ENCODE results near the gene CDC42BPG. TPM values are rescaled to one million over a fixed set of nuclear protein-coding genes. Genes with fewer than 3 reads are reported as not detected.

Gene CDC42BPG
- total and polyA plus RNA-seq, 9 of the 15 experiments (the other 6 are each of a cell fraction or from before 2014, with no cell fraction given), result 0.04 to 8.8 (median 2.1) TPM

GRCh38 chr11:64888729-64889511, 44.5 kb upstream of the CDC42BPG start (continued):
- TF ChIP-seq CXXC5 (CRISPR knock-in tag; IDR thresholded peaks at IDR 0.05) (peak; percentile 94), CREM (IDR thresholded peaks at IDR 0.05; ENCODE audit: low read depth) (peak; percentile 81), ZNF282 (CRISPR knock-in tag; IDR thresholded peaks at IDR 0.05) (no peak), ZNF24 (IDR thresholded peaks at IDR 0.05) (no peak), BRF1 (IDR thresholded peaks at IDR 0.05; ENCODE audit: borderline replicate concordance, extremely low read depth, insufficient read length) (no peak), NR2C2 (CRISPR knock-in tag; IDR thresholded peaks at IDR 0.05) (no peak), NR2C2 (tag; IDR thresholded peaks at IDR 0.05) (peak; percentile 21; the same call in 1 of the 2 replicates), MEF2D (tag; conservative IDR thresholded peaks at IDR 0.05; ENCODE audit: low read depth) (peak; percentile 40), DACH1 (IDR thresholded peaks at IDR 0.05; ENCODE audit: partially characterized antibody) (peak; percentile 22), ZBTB26 (CRISPR knock-in tag; IDR thresholded peaks at IDR 0.05) (peak; percentile 53; the same call in 1 of the 2 replicates), ZNF644 (tag; IDR thresholded peaks at IDR 0.05; ENCODE audit: low read depth) (0 out of 2 replicates have a peak, but pooled peaks have one; percentile 33), ZNF668 (CRISPR knock-in tag; IDR thresholded peaks at IDR 0.05) (no peak), CBFA2T3 (IDR thresholded peaks at IDR 0.05) (peak; percentile 99), CSDE1 (IDR thresholded peaks at IDR 0.05) (no peak), ARID1B (IDR thresholded peaks at IDR 0.05) (peak; percentile 99), ZNF277 (CRISPR knock-in tag; IDR thresholded peaks at IDR 0.05; ENCODE audit: borderline replicate concordance) (no peak), ZNF766 (CRISPR knock-in tag; conservative IDR thresholded peaks at IDR 0.05) (peak; percentile 61)
- TF ChIP-seq, protein P1, sequence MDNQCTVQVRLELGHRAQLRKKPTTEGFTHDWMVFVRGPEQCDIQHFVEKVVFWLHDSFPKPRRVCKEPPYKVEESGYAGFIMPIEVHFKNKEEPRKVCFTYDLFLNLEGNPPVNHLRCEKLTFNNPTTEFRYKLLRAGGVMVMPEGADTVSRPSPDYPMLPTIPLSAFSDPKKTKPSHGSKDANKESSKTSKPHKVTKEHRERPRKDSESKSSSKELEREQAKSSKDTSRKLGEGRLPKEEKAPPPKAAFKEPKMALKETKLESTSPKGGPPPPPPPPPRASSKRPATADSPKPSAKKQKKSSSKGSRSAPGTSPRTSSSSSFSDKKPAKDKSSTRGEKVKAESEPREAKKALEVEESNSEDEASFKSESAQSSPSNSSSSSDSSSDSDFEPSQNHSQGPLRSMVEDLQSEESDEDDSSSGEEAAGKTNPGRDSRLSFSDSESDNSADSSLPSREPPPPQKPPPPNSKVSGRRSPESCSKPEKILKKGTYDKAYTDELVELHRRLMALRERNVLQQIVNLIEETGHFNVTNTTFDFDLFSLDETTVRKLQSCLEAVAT (IDR thresholded peaks at IDR 0.05), result 0 out of 4 replicates have a peak, but pooled peaks have one; percentile 34 to 49
- TF ChIP-seq, protein P2, sequence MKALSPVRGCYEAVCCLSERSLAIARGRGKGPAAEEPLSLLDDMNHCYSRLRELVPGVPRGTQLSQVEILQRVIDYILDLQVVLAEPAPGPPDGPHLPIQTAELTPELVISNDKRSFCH (CRISPR knock-in tag; IDR thresholded peaks at IDR 0.05), result no peak
- TF ChIP-seq, protein P2 (tag; IDR thresholded peaks at IDR 0.05), result peak; percentile 79; the same call in 1 of the 2 replicates
- TF ChIP-seq, protein P3, sequence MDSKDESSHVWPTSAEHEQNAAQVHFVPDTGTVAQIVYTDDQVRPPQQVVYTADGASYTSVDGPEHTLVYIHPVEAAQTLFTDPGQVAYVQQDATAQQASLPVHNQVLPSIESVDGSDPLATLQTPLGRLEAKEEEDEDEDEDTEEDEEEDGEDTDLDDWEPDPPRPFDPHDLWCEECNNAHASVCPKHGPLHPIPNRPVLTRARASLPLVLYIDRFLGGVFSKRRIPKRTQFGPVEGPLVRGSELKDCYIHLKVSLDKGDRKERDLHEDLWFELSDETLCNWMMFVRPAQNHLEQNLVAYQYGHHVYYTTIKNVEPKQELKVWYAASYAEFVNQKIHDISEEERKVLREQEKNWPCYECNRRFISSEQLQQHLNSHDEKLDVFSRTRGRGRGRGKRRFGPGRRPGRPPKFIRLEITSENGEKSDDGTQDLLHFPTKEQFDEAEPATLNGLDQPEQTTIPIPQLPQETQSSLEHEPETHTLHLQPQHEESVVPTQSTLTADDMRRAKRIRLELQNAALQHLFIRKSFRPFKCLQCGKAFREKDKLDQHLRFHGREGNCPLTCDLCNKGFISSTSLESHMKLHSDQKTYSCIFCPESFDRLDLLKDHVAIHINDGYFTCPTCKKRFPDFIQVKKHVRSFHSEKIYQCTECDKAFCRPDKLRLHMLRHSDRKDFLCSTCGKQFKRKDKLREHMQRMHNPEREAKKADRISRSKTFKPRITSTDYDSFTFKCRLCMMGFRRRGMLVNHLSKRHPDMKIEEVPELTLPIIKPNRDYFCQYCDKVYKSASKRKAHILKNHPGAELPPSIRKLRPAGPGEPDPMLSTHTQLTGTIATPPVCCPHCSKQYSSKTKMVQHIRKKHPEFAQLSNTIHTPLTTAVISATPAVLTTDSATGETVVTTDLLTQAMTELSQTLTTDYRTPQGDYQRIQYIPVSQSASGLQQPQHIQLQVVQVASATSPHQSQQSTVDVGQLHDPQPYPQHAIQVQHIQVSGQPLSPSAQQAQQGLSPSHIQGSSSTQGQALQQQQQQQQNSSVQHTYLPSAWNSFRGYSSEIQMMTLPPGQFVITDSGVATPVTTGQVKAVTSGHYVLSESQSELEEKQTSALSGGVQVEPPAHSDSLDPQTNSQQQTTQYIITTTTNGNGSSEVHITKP (IDR thresholded peaks at IDR 0.05; ENCODE audit: partially characterized antibody), result peak; percentile 88

Measured in K562 (cell line).